Melanocyte of skin (primary cell): ENCODE results near the gene ACP6. TPM values are rescaled to one million over a fixed set of nuclear protein-coding genes. Genes with fewer than 3 reads are reported as not detected.

Experiments
- small RNA-seq, 2 donors: library from RNA; depleted of rRNA; stranded (forward); fragments of <200 nt; gene quantifications; one replicate each; pipeline ENCODE3, GENCODE V24; 2012
- total RNA-seq, 2 donors: library from RNA; depleted of rRNA; stranded (reverse); fragments of >200 nt; gene quantifications; 2 replicates each; pipeline ENCODE4 v1.2.3, GENCODE V29; 2012

Gene ACP6
- total RNA-seq: 10 to 100 TPM; 15.3 to 18.6 TPM

DNA sequence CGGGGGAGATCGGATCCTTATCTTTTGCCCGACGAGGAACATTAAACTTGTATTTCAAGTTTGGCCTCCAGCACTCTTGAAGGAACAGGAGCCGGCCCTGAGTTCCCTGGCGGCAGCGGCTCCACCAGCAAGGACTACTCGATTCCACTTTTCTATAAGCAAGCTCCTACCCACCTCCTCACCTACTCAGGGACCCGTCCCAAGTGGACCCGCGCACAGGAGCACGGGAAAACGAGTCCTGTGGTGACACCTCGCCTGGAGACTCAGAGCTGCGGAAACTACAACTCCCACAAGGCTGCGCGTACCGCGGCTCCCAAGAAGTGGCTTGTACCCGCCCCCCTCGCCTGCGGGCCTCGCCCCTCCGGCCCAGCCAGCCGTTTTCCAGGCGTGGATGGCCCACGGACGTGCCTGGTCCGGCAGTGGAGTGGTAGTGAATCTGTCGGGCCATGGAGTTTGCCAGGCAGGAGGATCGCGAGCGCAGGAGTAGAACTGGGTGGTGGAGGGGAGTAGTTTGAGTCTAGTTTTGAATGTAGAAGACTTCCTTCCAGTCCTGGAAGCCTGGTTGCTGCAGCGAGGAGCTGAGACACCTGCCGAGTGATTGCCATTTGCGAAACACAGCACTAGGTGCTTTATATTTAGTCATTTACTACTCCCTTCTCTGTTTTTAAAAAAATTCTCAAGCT, at the start of gene ACP6:
TSS of gene ACP6 (minus strand) at position 206 of the 683 bp plus-strand sequence. CDS start 476 bp downstream, outside the sequence.

Small RNA genes lying within 50 kb of the gene (small RNA-seq; reads per million reads assigned to genes)
- 0 reads per million in 2 donors for gene RN7SL261P

Other genes with a start within 250 kb of the ACP6 start
- 1 to 10 TPM; 8.3 to 10.0 TPM for gene BCL9, start 129.0 kb downstream of the ACP6 start, total RNA-seq
- gene GJA5, start 90.1 kb upstream of the ACP6 start, total RNA-seq: under 1 TPM in 1 of 2 donors, not detected in 1; under 0.01 TPM
- gene GJA8, start 232.3 kb upstream of the ACP6 start, total RNA-seq: not detected